WTC11 (cell line): Measurements from ENCODE around the gene NEDD4. TPM values are rescaled to one million over a fixed set of nuclear protein-coding genes. Genes with fewer than 3 reads are reported as not detected.

Experiments used
- ATAC-seq: fragments of 200-7000 bp; cut with Tn5 transposase; 2 replicates; pipeline ENCODE4 v1.10.0; 2021; ENCODE audit warnings: mild to moderate bottlenecking, moderate library complexity
- CTCF ChIA-PET: fragments of 300-600 bp; sonication (Branson Sonifier 250); formaldehyde crosslinking; loops from one replicate; lab custom pipeline; 2021; ENCODE audit warnings: antibody characterized with exemption; lab: Charles Lee
- POLR2A ChIA-PET: fragments of 350-600 bp; sonication (Branson Sonifier 250); formaldehyde crosslinking; loops from one replicate; lab custom pipeline; 2021; ENCODE audit warnings: antibody characterized with exemption; lab: Charles Lee
- DNase-seq: peaks from one replicate; pipeline ENCODE4 v3.0.0; 2021; ENCODE audit warnings: low spot score
- H3K27ac Mint-ChIP-seq: 2 replicates; pipeline ENCODE4 v1.8.0; 2021; ENCODE audit warnings: mixed read lengths
- H3K27me3 Mint-ChIP-seq: 2 replicates; pipeline ENCODE4 v1.8.0; 2021; ENCODE audit warnings: low read depth, mild to moderate bottlenecking, moderate library complexity, mixed read lengths
- H3K36me3 Mint-ChIP-seq: 2 replicates; pipeline ENCODE4 v1.8.0; 2021; ENCODE audit warnings: mixed read lengths
- H3K4me1 Mint-ChIP-seq: 2 replicates; pipeline ENCODE4 v1.8.0; 2022; ENCODE audit warnings: mixed read lengths
- H3K4me3 Mint-ChIP-seq: 2 replicates; pipeline ENCODE4 v1.8.0; 2021; ENCODE audit warnings: mild to moderate bottlenecking, moderate library complexity, mixed read lengths
- H3K9me3 Mint-ChIP-seq: 2 replicates; pipeline ENCODE4 v1.8.0; 2021; ENCODE audit warnings: mixed read lengths
- FOXJ3 ChIP-seq: sonication (generic); formaldehyde crosslinking; IDR thresholded peaks from 2 replicates; pipeline ENCODE4 v1.9.0; 2021; ENCODE audit warnings: missing genetic modification reagents, mild to moderate bottlenecking, borderline replicate concordance
- FOXP1 ChIP-seq: sonication (generic); formaldehyde crosslinking; IDR thresholded peaks from 2 replicates; pipeline ENCODE4 v1.8.0; 2022; ENCODE audit warnings: missing genetic modification reagents, mild to moderate bottlenecking, moderate library complexity, borderline replicate concordance
- GABPB1 ChIP-seq: sonication (generic); formaldehyde crosslinking; IDR thresholded peaks from 2 replicates; pipeline ENCODE4 v1.8.1; 2023; ENCODE audit warnings: mild to moderate bottlenecking, missing genetic modification reagents
- GTF2I ChIP-seq: fragments of 250-450 bp; sonication (Bioruptor Pico); conservative IDR thresholded peaks from 2 replicates; pipeline ENCODE4 v1.4.0; 2021; ENCODE audit warnings: mild to moderate bottlenecking
- HMGA2 ChIP-seq: fragments of 250-450 bp; sonication (Bioruptor Pico); IDR thresholded peaks from 2 replicates; pipeline ENCODE4 v1.4.0; 2021; ENCODE audit warnings: mild to moderate bottlenecking, moderate library complexity
- JUN ChIP-seq: sonication (generic); formaldehyde crosslinking; IDR thresholded peaks from 2 replicates; pipeline ENCODE4 v1.8.0; 2023; ENCODE audit warnings: mild to moderate bottlenecking, missing genetic modification reagents
- NFYB ChIP-seq: sonication (generic); formaldehyde crosslinking; conservative IDR thresholded peaks from 2 replicates; pipeline ENCODE4 v1.8.0; 2022; ENCODE audit warnings: low read depth, missing genetic modification reagents
- ZNF219 ChIP-seq: sonication (generic); formaldehyde crosslinking; IDR thresholded peaks from 2 replicates; pipeline ENCODE4 v1.8.0; 2023; ENCODE audit warnings: missing genetic modification reagents, mild to moderate bottlenecking, borderline replicate concordance
- ZNF317 ChIP-seq: sonication (generic); formaldehyde crosslinking; IDR thresholded peaks from 2 replicates; pipeline ENCODE4 v1.8.1; 2023; ENCODE audit warnings: low read depth, mild to moderate bottlenecking, moderate library complexity, missing genetic modification reagents, borderline replicate concordance
- total RNA-seq: library from RNA; stranded (reverse); gene quantifications from 3 replicates; pipeline ENCODE4 v1.2.3, GENCODE V29; 2021
- TF ChIP-seq, protein P1 (sequence below): fragments of 250-450 bp; sonication (Bioruptor Pico); IDR thresholded peaks from 2 replicates; pipeline ENCODE4 v1.9.0; 2021; ENCODE audit warnings: mild to moderate bottlenecking, borderline replicate concordance
- TF ChIP-seq, protein P2 (sequence below): sonication (generic); formaldehyde crosslinking; IDR thresholded peaks from 2 replicates; pipeline ENCODE4 v1.8.1; 2022; ENCODE audit warnings: missing genetic modification reagents, borderline replicate concordance
- TF ChIP-seq, protein P3 (sequence below): fragments of 250-450 bp; sonication (Bioruptor Pico); IDR thresholded peaks from 2 replicates; pipeline ENCODE4 v2.1.2; 2022; ENCODE audit warnings: mild to moderate bottlenecking, moderate library complexity

NEDD4 gene
- total RNA-seq, 1 experiment from 2014 or later = 4.5 TPM

DNA sequence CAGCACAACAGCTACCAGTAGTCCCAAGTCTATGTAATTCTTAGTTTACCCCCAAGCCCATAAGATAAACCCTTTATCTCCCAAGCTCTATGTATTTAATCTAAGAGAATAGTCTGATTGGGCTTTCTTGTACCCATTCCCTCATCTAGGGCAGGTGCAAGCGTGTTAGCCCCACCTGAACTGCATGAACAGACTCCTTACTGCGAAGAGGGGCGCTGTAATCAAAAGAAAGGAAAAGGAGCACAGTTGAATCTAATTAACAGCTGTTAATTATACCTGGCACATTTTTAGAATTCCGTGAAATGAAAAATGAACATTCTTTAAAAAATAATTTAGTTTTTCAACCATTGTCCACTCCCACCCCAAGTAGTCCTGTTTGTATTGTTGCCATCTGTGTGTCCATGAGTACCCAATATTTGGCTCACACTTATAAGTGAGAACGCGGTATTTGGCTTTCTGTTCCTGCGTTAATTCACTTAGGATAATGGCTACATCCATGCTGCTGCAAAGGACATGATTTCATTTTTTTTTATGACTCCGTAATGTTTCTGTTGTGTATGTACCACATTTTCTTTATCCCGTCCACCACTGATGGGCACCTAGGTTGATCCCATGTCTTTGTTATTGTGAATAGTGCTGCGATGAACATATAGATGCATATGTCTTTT is 26.5 kb upstream of the NEDD4 start (continued):
- TF ChIP-seq, protein P1, sequence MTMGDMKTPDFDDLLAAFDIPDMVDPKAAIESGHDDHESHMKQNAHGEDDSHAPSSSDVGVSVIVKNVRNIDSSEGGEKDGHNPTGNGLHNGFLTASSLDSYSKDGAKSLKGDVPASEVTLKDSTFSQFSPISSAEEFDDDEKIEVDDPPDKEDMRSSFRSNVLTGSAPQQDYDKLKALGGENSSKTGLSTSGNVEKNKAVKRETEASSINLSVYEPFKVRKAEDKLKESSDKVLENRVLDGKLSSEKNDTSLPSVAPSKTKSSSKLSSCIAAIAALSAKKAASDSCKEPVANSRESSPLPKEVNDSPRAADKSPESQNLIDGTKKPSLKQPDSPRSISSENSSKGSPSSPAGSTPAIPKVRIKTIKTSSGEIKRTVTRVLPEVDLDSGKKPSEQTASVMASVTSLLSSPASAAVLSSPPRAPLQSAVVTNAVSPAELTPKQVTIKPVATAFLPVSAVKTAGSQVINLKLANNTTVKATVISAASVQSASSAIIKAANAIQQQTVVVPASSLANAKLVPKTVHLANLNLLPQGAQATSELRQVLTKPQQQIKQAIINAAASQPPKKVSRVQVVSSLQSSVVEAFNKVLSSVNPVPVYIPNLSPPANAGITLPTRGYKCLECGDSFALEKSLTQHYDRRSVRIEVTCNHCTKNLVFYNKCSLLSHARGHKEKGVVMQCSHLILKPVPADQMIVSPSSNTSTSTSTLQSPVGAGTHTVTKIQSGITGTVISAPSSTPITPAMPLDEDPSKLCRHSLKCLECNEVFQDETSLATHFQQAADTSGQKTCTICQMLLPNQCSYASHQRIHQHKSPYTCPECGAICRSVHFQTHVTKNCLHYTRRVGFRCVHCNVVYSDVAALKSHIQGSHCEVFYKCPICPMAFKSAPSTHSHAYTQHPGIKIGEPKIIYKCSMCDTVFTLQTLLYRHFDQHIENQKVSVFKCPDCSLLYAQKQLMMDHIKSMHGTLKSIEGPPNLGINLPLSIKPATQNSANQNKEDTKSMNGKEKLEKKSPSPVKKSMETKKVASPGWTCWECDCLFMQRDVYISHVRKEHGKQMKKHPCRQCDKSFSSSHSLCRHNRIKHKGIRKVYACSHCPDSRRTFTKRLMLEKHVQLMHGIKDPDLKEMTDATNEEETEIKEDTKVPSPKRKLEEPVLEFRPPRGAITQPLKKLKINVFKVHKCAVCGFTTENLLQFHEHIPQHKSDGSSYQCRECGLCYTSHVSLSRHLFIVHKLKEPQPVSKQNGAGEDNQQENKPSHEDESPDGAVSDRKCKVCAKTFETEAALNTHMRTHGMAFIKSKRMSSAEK (CRISPR knock-in tag) = no peak

DNA sequence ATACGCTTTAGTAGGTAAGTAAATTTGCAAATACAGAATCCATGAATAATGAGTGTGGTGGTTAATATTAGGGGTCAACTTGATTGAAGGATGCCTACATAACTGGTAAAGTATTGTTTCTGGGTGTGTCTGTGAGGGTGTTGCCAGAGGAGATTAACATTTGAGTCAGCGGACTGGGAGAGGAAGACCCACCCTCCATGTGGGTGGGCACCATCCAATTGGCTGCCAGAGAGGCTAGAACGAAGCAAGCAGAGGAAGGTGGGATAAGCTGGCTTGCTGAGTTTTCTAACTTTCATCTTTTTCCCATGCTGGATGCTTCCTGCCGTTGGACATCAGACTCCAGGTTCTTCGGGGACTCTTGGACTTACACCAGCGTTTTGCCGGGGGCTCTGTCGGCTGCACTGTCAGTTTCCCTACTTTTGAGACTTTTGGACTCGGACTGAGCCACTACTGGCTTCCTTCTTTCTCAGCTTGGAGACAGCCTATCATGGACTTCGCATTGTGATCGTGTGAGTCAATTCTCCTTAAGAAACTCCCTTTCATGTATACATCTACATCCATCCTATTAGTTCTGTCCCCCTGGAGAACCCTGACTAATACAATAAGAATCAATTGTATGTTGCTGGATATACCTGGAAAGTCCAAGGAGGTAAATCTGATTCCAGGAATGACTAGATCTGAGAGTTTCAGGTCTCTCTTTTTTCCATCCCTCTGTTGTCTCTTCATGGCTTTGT is 25.8 kb upstream of the NEDD4 start:
- no peak for DNase-seq
- CTCF ChIA-PET = interaction anchor here (1.4 kb wide), 1 partner anchor 101 kb away, joined by 3 read pairs; no protein-coding TSS in a partner anchor
- TF ChIP-seq, protein P2, sequence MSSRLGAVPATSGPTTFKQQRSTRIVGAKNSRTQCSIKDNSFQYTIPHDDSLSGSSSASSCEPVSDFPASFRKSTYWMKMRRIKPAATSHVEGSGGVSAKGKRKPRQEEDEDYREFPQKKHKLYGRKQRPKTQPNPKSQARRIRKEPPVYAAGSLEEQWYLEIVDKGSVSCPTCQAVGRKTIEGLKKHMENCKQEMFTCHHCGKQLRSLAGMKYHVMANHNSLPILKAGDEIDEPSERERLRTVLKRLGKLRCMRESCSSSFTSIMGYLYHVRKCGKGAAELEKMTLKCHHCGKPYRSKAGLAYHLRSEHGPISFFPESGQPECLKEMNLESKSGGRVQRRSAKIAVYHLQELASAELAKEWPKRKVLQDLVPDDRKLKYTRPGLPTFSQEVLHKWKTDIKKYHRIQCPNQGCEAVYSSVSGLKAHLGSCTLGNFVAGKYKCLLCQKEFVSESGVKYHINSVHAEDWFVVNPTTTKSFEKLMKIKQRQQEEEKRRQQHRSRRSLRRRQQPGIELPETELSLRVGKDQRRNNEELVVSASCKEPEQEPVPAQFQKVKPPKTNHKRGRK (CRISPR knock-in tag) = no peak
- TF ChIP-seq ZNF219 (CRISPR knock-in tag) (no peak), FOXP1 (CRISPR knock-in tag) (no peak), GTF2I (CRISPR knock-in tag) (no peak), FOXJ3 (no peak), NFYB (CRISPR knock-in tag) (no peak), HMGA2 (CRISPR knock-in tag) (no peak), ZNF317 (CRISPR knock-in tag) (no peak), JUN (CRISPR knock-in tag) (no peak)
- TF ChIP-seq, protein P3, sequence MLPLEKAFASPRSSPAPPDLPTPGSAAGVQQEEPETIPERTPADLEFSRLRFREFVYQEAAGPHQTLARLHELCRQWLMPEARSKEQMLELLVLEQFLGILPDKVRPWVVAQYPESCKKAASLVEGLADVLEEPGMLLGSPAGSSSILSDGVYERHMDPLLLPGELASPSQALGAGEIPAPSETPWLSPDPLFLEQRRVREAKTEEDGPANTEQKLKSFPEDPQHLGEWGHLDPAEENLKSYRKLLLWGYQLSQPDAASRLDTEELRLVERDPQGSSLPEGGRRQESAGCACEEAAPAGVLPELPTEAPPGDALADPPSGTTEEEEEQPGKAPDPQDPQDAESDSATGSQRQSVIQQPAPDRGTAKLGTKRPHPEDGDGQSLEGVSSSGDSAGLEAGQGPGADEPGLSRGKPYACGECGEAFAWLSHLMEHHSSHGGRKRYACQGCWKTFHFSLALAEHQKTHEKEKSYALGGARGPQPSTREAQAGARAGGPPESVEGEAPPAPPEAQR (CRISPR knock-in tag) = no peak
- Mint-ChIP-seq H3K27me3 (peaks cover 3% of the 10 kb centered on the region; the same call in 1 of the 2 replicates), H3K27ac (no peak overlapping the region), H3K4me3 (no peak overlapping the region), H3K9me3 (peaks cover 38% of the 10 kb centered on the region), H3K36me3 (peaks cover 14% of the 10 kb centered on the region), H3K4me1 (no peaks in the 10 kb centered on the region)
- no peak for ATAC-seq
- POLR2A ChIA-PET = no interaction called here

DNA sequence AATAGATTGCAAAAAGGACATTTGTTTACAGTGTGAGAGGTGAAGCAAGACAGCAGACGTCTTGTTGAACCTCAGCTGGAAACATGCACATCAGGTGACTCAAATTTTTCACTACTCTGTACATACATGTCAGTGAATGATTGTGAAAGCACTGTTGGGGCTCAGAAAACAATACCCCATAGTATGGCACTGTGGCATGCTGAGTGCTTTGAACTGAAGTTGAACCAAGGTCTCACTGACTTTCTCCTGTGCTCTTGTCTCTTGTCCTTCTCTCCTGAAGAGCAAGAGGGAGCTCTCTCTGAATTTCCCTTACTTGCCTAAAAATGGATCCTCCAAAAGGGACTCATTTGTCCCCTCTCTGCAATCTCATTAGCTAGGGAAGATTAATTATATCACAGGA is 24.5 kb upstream of the NEDD4 start:
- H3K27ac Mint-ChIP-seq = no peak overlapping the region
- no peaks in the 10 kb centered on the region for H3K4me1 Mint-ChIP-seq
- ChIA-PET CTCF (interaction anchor here (0.6 to 1.4 kb wide), 5 partner anchors 18 to 120 kb away, joined by 3 to 13 read pairs (median 3); partner anchors contain the start of gene NEDD4), POLR2A (no interaction called here)
- H3K4me3 Mint-ChIP-seq = no peak overlapping the region
- 0 out of 2 replicates have a peak, but pooled peaks have one; percentile 44 for ATAC-seq
- TF ChIP-seq GTF2I (CRISPR knock-in tag) (no peak), GABPB1 (CRISPR knock-in tag) (peak; percentile 63; the same call in 1 of the 2 replicates)
- peaks cover 42% of the 10 kb centered on the region for H3K9me3 Mint-ChIP-seq
- no peak for DNase-seq
- peaks cover under 1% of the 10 kb centered on the region; the same call in 1 of the 2 replicates for H3K27me3 Mint-ChIP-seq
- H3K36me3 Mint-ChIP-seq = peaks cover 24% of the 10 kb centered on the region
